ENCODE measurements around the gene ENTREP1. TPM values are rescaled to one million over a fixed set of nuclear protein-coding genes. Genes with fewer than 3 reads are reported as not detected.

Gene ENTREP1
- total and polyA plus RNA-seq, 8 donors: 2.0 to 40.2 (median 11.3) TPM

Other genes with a start within 250 kb of the ENTREP1 start
- gene TJP2, start 150.9 kb upstream of the ENTREP1 start, total RNA-seq: 100 to 1,000 TPM; 138 to 371 (median 216) TPM
- 10 to 100 TPM; 28.6 to 30.5 (median 29.5) TPM for gene TJP2, start 150.9 kb upstream of the ENTREP1 start, polyA plus RNA-seq

Measured in stomach (tissue), 8 donors.